BE2C (cell line): ENCODE measurements around the gene KCNJ6.

Source experiments
- DNase-seq: peaks from one replicate; pipeline ENCODE4 v3.0.0-alpha.2; 2020
- H3K27me3 ChIP-seq: fragments of 250-450 bp; sonication (Bioruptor Pico); 2 replicates; pipeline ENCODE4 v1.5.1; 2020; ENCODE audit warnings: mild to moderate bottlenecking
- H3K36me3 ChIP-seq: fragments of 250-450 bp; sonication (Bioruptor Pico); 2 replicates; pipeline ENCODE4 v1.5.1; 2020; ENCODE audit warnings: mild to moderate bottlenecking
- H3K4me1 ChIP-seq: fragments of 250-450 bp; sonication (Bioruptor Pico); 2 replicates; pipeline ENCODE4 v1.5.1; 2020
- H3K4me3 ChIP-seq: 2 replicates; pipeline ENCODE4 v1.5.1; 2011; ENCODE audit warnings: low read depth, low read length
- H3K9me3 ChIP-seq: fragments of 250-450 bp; sonication (Bioruptor Pico); 2 replicates; pipeline ENCODE4 v1.5.1; 2020
- TF ChIP-seq, protein P1 (sequence below): IDR thresholded peaks from 2 replicates; pipeline ENCODE4 v1.5.1; 2012; ENCODE audit warnings: mild to moderate bottlenecking, low read depth, low read length

Gene KCNJ6

DNA sequence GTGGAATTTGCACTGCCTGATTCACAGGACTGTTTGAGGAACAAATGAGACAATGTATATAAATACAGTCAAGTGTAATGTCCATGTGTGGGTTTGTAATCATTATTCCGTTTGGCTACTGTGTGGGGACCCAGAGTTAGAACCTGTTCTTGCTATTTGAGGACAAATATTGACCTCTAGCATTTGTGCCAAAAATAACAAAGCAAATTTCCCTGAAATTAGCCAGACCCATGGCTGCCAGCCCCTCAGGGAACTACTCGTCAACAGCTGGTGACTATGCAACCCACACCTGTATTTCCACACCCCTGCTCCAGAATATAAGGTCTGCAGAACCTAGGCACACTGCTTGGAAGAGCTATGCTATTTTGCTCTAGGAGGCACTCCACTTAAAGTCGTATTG lies 70.7 kb downstream of the KCNJ6 start:
- Histone ChIP-seq H3K9me3 (no peaks in the 10 kb centered on the region), H3K4me3 (no peak overlapping the region), H3K27me3 (no peaks in the 10 kb centered on the region), H3K4me1 (no peaks in the 10 kb centered on the region), H3K36me3 (no peaks in the 10 kb centered on the region)
- TF ChIP-seq, protein P1, sequence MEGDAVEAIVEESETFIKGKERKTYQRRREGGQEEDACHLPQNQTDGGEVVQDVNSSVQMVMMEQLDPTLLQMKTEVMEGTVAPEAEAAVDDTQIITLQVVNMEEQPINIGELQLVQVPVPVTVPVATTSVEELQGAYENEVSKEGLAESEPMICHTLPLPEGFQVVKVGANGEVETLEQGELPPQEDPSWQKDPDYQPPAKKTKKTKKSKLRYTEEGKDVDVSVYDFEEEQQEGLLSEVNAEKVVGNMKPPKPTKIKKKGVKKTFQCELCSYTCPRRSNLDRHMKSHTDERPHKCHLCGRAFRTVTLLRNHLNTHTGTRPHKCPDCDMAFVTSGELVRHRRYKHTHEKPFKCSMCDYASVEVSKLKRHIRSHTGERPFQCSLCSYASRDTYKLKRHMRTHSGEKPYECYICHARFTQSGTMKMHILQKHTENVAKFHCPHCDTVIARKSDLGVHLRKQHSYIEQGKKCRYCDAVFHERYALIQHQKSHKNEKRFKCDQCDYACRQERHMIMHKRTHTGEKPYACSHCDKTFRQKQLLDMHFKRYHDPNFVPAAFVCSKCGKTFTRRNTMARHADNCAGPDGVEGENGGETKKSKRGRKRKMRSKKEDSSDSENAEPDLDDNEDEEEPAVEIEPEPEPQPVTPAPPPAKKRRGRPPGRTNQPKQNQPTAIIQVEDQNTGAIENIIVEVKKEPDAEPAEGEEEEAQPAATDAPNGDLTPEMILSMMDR, result no peak
- DNase-seq, result no peak

DNA sequence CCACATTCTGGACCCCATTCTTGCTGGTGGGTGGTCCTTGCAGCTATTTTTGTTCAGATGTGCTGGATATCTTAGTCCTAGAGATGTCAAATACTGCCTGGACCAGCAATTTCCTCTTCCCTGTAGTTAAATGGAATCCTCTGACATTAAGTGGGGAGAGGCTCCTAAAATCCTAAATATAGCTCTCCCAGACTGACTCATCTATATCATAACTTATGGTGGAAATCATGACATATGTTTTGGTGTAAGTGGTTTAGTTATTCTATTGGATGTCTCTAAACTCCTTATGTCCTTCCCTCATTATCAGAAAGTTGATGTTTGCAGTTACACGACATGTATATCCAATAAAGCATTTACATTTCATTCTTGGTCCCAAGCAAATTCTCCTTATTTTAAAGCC lies 73.1 kb downstream of the KCNJ6 start:
- Histone ChIP-seq H3K9me3 (no peaks in the 10 kb centered on the region), H3K27me3 (peaks cover 4% of the 10 kb centered on the region; the same call in 1 of the 2 replicates), H3K4me1 (no peaks in the 10 kb centered on the region), H3K4me3 (no peak overlapping the region), H3K36me3 (no peaks in the 10 kb centered on the region)
- DNase-seq, result no peak
- TF ChIP-seq, protein P1, result no peak

DNA sequence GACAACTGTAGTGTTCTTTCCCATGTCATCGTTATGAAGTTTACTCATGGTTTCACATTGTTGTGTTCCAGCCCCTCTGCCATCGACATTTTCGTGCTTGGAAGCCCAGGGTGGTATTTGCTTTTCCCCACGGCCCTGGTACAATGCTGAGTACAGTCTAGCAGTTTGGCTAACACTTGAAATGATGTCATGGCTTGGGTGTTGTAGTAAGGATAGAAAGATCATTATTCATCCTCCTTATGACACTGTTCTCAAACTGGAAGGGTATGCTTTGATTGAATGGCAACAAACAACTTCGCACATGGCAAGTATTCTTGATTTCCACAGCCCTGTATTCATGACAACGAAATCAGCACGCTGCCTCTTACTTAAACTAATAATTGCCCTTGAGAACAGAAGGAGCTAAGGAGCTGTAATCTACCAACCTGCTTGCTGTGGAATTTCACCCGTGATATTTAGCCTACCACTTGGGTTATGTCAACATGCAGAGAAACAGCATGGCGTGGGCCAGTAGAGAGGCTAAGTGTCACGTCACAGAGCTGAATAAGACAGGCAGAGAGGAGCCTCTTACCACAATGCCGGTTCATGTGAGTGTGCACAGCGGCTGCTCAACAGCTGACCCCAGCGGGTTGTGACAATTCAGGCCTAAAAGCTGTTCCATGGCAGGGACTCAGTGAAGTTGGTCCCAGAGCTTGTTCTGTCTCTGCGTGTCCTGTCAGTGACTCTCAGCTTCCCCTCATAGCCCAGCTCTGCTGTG lies 73.9 kb downstream of the KCNJ6 start:
- H3K27me3 ChIP-seq, result peaks cover 4% of the 10 kb centered on the region; the same call in 1 of the 2 replicates
- no peaks in the 10 kb centered on the region for H3K36me3 ChIP-seq
- TF ChIP-seq, protein P1, result no peak
- H3K4me3 ChIP-seq, result no peak overlapping the region
- H3K9me3 ChIP-seq, result no peaks in the 10 kb centered on the region
- H3K4me1 ChIP-seq, result no peaks in the 10 kb centered on the region
- no peak for DNase-seq

DNA sequence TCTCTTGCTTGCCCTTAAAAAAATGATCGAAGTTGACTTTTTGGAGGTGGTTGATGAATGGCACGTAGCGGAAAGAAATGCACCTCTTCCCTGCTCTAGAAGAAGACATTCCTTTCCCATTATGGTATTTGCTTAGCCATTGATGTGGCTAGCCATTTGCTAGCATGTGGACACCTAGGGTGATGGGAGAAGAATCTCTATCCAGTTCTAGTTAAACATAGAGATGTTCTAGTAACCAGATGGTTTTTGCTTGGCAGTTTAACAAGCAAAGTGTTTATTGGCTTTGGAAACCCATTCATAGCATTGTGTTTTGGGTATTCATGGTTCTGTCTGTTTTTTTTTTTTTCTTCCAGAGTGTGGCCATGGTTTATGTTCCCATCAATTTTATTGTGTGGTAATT lies 78.9 kb downstream of the KCNJ6 start:
- TF ChIP-seq, protein P1, result no peak
- Histone ChIP-seq H3K9me3 (no peaks in the 10 kb centered on the region; the same call in 1 of the 2 replicates), H3K4me1 (no peaks in the 10 kb centered on the region), H3K36me3 (no peaks in the 10 kb centered on the region), H3K4me3 (no peak overlapping the region), H3K27me3 (peaks cover 4% of the 10 kb centered on the region; the same call in 1 of the 2 replicates)
- DNase-seq, result no peak

DNA sequence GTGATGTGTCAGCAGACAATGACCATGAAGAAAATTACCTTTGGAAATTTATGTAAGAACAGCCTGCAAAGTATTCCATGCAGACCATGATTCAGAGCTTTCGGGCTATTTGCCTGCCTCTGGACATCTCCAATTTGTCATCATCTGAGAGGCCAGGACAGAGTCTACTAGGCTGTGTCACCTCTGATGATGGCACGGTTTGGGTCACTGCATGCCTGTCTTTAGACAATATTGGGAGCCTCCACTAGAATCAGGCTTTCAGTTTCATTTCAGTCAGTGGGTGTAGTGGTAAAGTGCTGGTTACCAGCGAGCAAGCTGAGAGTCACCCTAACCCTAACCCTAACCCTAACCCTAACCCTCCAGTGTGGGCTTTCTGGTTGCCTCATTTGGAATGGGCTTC lies 80.8 kb downstream of the KCNJ6 start:
- H3K4me3 ChIP-seq, result no peak overlapping the region
- no peaks in the 10 kb centered on the region for H3K36me3 ChIP-seq
- peaks cover 4% of the 10 kb centered on the region; the same call in 1 of the 2 replicates for H3K27me3 ChIP-seq
- DNase-seq, result no peak
- TF ChIP-seq, protein P1, result no peak
- no peaks in the 10 kb centered on the region for H3K4me1 ChIP-seq
- no peaks in the 10 kb centered on the region; the same call in 1 of the 2 replicates for H3K9me3 ChIP-seq

DNA sequence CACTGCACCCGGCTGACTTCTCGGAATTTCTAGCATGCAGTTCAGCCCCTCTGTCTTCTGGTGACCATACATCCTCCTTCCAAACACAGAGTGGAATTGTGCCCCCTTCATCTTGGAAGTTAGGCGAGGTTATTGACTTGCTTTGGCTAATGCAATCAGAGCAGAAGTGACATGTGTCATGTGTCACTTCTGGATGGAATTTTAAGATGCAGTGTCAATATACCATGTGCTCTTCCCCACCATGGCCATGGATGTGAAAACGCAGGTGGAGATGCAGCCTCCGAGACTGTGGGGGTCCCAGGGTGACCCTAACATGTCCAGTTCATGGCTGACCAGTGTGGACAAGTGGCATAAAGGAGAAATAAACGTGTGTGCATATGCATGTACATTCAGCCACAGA lies 83.0 kb downstream of the KCNJ6 start:
- H3K36me3 ChIP-seq, result no peaks in the 10 kb centered on the region
- H3K9me3 ChIP-seq, result no peaks in the 10 kb centered on the region; the same call in 1 of the 2 replicates
- H3K4me3 ChIP-seq, result no peak overlapping the region
- H3K27me3 ChIP-seq, result 0 out of 2 replicates have a peak, but pooled peaks cover 1% of the 10 kb centered on the region
- DNase-seq, result no peak
- H3K4me1 ChIP-seq, result no peaks in the 10 kb centered on the region
- TF ChIP-seq, protein P1, result no peak
